ENCODE results near the gene DNHD1.

Gene DNHD1

DNA sequence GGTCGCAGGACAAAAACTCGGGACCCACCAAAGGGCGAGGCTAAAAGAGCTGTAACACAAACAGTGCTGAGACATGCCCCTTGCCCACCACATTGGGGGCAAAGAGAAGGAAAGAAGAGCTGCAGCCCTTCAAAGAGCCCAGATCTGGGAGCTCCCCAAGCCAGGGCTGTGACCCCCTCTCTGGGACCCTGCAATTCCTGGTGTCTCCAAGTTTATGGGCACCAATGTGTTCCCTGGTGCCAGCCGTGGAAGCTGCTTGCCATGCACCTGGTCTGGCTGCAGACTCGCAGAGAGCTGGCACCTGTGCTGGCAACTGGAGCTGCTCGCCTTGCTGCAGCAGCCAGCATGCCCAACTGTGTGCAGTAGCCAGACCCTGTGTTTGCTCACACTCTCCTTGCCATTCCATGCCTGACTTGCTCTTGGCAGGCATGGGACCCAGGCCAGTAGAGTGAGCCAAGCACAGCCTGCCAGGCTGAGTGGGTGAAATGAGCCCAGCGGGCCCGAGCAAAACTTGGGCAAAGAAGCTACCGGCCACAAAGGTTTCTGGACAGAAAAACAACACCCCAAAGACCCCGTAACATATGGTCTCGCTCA, 90.4 kb downstream of the DNHD1 start:
- FAIRE-seq, result no peak
- no peak for DNase-seq (ENCODE audit: insufficient read length, low spot score)
- no peak for TF ChIP-seq POLR2A (IDR thresholded peaks at IDR 0.05; ENCODE audit: low read depth, low read length)

DNA sequence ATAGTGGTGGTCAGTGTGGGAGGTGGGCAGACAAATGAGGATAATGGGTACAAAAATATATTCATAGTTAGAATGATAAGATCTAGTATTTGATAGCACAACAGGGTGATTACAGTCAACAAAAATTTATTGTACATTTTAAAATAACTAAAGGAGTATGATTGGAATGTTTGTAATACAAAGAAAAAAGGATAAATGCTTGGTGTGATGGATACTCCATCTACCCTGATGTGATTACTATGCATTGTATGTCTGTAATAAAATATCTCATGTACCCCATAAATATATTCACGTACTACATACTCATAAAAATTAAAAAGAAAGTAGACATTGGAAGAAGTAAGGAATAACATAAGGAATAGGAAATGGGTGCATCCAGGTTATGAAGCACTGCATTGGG, 90.9 kb downstream of the DNHD1 start:
- no peak for TF ChIP-seq POLR2A (IDR thresholded peaks at IDR 0.05; ENCODE audit: low read depth, low read length)
- DNase-seq (ENCODE audit: insufficient read length, low spot score) (no peak), FAIRE-seq (no peak)

DNA sequence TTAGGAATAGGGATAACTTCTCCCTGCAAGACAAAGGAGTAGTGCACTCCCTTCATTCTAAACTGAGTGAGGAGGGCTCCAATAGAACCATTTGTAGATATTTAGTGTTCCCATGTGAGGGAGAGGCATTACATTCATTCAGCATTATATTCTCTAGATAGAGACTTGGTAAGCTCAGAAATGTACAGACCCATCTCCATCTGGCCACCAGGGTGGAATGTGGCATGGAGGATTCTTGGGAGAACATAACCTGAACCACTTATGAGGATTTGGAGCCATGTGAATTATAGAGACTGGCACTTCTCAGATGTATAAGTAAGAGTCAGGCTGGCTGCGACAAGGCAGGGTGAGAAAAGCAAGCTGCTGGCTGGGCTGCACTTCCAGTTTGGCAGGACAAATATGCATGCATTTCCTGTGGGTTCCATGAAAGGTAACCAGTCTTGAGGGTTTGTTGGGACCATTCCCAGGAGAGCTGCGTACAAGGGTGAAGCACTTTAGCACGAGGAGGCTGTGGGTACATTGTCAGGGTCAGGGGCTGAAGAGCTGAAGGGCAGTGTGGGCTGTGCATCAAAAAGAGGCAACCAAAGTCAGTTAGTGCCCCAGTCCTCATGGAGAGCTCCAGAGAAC, 97.2 kb downstream of the DNHD1 start:
- no peak for FAIRE-seq
- TF ChIP-seq POLR2A (IDR thresholded peaks at IDR 0.05; ENCODE audit: low read depth, low read length), result no peak
- DNase-seq (ENCODE audit: insufficient read length, low spot score), result no peak

DNA sequence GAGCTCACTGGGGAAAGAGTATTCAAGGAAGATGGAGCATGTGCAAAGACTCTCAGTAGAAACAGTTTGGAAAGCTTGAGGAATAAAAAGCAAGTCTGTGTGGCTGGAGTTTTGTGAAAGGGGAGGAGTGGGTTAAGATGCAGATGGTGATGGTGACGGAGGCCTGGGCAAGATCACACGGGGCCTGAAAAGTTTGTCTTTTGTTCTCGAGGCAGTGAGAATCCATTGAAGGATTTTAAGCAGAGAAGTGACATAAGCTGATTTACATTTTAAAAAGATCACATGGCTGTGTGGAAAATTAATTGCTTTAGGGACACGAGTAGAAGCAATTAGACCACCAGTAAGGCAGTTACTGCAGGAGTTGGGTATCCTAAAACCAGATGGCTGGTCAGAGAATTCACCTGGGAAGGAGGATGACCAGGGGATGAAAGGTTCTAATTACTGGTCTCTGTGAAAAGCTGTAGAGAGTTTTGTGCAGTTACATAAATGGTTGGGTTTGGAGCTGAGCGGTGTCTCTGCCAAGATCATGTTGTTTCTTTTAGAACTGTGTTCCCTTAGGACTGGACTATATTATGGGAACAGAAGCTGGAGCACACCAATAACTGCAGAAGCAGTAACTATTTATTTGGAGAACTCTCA, 99.3 kb downstream of the DNHD1 start:
- DNase-seq (ENCODE audit: insufficient read length, low spot score) (no peak), FAIRE-seq (no peak)
- TF ChIP-seq POLR2A (IDR thresholded peaks at IDR 0.05; ENCODE audit: low read depth, low read length), result no peak

DNA sequence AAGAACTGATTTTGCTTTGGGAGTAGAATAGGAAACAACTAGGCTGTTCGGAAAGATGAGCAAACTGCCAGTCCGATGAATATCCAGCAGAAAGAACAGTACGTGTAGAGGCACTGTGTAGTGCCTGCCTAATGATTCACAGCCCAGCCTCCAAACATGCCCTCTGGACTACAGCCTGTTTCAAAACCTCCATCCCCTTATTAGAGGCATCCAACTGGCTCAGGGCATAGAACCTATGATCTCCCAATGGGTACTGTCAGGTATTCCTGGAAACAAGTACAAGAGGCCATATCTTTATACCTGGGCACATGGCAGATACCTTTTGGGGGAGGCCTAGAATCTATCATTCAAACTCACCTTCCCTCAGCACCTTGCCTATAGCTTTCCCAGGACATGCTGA, 101.5 kb downstream of the DNHD1 start:
- TF ChIP-seq POLR2A (IDR thresholded peaks at IDR 0.05; ENCODE audit: low read depth, low read length), result no peak
- FAIRE-seq, result no peak
- DNase-seq (ENCODE audit: insufficient read length, low spot score), result no peak

DNA sequence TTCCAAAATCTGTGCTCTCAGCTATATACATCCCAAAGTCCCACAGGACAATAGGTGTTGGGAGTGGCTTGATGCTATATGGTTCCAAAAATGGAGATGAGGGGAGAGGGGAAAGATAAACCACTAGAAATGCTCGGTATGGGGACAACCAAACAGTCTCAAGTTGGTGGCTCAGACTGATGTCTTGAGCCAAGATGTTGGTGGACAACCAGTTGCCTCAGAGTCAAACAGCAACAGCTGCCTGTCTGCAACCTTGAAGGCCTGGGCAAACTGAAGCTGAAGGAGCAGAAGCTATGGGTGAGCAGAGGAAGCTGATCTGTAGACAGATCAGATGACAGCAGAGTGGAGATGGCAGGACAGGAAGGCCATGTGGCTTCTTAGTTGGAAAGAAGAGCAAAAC, 102.4 kb downstream of the DNHD1 start:
- no peak for FAIRE-seq
- no peak for TF ChIP-seq POLR2A (IDR thresholded peaks at IDR 0.05; ENCODE audit: low read depth, low read length)
- no peak for DNase-seq (ENCODE audit: insufficient read length, low spot score)

DNA sequence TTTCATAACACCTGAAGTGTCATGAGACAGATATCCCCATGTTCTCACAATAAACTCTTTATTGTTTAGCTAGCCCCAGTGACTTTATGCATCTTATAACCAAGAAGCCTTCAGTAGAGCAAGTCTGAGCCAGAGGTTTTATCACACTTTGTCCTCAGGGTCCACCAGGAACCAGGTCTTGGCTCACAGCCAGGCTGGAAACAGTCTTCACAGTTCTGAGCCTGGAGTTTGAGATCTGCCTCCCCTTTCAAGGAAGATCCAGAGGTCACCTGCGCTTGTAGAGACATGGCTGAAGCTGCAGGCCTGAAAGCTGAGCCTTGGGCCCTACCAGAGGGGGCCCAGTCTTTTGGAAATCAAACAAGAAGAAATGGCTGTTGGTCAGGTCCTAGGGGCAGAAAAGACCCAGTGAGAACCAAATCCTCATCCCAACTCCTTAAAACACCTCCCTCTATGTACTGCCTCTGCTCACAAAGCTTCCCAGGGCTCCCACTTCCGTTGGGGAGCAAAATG, 102.9 kb downstream of the DNHD1 start:
- TF ChIP-seq POLR2A (IDR thresholded peaks at IDR 0.05; ENCODE audit: low read depth, low read length), result no peak
- FAIRE-seq (no peak), DNase-seq (ENCODE audit: insufficient read length, low spot score) (no peak)

DNA sequence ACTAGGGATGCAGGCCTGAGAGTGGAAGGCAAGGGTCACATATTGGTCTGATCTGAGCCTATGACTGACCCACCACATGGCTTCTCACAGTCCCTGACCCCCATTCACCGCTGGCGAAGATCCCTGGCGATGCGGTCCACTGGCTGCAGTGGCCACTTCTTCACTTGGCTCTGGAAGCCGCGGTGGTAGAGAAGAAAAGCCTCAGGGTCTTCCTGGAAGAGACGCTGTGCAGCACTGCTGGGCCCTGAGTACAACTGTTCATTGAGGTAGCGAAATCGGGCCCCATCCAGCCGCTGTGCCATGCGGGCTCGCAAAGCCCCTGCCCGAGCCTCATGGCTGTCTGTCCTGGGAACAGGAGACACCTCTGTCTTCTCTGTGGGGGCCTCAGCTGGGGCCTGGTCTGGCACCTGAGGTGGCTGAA, 104.0 kb downstream of the DNHD1 start:
- FAIRE-seq, result no peak
- no peak for TF ChIP-seq POLR2A (IDR thresholded peaks at IDR 0.05; ENCODE audit: low read depth, low read length)

DNA sequence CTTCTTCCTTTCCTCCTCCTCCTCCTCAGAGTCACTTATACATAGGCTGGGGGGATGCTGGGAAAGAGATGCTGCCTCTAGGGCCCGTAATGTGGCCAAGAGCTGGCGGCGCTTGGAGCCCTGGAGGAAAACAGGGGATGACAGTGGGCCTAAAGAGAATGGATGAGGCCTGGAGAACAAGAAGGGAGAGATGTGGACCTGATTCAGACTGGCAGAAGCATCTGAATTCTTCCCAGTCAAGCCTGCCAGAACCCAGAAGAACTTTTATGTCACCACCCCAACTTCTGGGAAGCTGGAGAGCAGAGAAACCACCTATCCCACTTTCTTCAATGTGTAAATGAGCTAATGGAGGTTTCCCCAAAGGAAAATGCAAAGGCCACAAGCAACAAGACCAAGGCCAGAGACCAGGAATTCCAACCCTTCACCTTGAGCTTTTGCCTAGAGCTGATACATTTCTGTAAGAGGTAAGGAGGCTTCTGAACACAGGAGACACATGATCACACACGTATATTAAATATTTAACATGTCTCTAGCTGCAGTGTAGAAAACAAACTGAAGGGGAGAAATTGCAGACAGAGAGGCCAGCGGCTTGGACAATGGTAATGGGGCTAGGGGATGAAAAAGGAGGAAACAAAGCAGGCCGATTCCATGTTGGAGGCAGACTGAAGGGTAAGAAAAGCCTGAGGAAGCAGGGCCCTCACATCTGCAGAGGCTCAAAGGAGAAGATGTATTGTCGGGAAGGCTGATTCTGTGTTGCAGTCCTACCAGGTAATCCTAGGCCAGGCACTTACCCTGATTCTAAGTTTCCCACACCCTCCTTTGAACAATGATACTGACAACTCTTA, 105.2 kb downstream of the DNHD1 start:
- FAIRE-seq, result no peak
- no peak for TF ChIP-seq POLR2A (IDR thresholded peaks at IDR 0.05; ENCODE audit: low read depth, low read length)
- DNase-seq (ENCODE audit: insufficient read length, low spot score), result no peak

More for the DNA sequence above, 104.0 kb downstream of the DNHD1 start:
- DNase-seq (ENCODE audit: insufficient read length, low spot score), result no peak

DNA sequence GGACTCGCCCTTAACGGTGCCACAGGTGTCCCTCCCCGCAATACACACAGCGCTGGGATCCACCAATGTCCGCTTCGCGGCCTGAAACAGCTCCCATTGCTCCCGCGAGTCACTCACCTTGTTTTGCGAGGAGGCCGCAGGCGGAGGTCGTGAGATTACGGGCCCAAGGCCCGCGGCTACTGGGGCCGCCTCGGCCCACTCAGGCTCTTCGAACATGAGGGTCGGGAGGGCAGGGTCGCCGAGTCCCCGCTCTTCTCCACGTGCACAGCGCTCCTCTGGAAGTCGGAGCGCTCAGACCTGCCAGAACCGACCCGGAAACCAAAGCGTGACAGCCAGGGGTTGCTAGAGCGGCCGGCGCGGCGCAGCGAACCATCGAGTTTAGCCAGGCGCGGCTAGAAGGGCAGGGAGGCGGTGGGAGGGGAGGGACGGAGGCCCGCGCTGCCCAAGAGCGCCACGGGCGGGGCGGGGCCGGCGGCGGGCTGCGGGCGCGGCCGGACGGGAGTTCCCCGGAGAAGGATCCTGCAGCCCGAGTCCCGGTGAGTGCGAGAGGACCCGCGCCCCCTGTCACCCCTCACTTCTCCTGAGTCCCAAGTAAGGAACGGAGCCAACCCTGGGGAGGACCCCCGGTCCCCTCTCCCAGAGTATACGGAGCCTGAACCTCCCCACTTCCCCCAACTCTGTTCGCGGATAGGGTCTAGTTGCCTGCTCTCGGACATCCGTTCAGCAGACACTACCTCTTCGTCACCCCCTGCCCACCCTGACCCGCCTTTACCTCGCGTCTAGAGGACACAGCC, 106.4 kb downstream of the DNHD1 start, which contains the start of the genes ILK and RRP8:
TSS of gene ILK (plus strand) at position 488 of the 794 bp plus-strand sequence. CDS start 498 bp downstream, outside the sequence.
TSS of gene RRP8 (minus strand) at position 330 of the 794 bp plus-strand sequence. CDS start at position 216, 114 bp downstream.
- FAIRE-seq (no peak), DNase-seq (ENCODE audit: insufficient read length, low spot score) (peak; percentile 94)
- peak; percentile 62 for TF ChIP-seq POLR2A (IDR thresholded peaks at IDR 0.05; ENCODE audit: low read depth, low read length)

DNA sequence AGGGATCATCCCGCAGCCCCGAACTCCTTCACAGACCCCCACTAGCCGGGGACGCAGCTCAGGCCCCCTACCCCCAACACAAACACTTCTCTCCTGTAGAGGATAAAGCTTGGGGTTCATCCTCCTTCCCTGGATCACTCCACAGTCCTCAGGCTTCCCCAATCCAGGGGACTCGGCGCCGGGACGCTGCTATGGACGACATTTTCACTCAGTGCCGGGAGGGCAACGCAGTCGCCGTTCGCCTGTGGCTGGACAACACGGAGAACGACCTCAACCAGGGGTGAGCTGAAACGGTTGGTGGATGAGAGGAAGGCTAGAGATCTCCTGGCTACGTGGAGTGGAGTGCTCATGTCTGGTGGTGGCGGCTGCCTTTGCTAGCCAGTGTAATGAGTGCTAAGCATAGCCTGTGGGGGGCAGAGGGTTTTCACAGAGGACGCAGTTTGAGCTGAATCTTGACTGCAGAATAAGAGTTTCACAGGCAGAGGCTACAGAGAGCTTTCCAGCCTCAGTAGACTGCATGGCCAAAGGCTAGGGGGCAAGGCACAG, 107.1 kb downstream of the DNHD1 start:
- no peak for TF ChIP-seq POLR2A (IDR thresholded peaks at IDR 0.05; ENCODE audit: low read depth, low read length)
- FAIRE-seq (no peak), DNase-seq (ENCODE audit: insufficient read length, low spot score) (peak; percentile 60)

DNA sequence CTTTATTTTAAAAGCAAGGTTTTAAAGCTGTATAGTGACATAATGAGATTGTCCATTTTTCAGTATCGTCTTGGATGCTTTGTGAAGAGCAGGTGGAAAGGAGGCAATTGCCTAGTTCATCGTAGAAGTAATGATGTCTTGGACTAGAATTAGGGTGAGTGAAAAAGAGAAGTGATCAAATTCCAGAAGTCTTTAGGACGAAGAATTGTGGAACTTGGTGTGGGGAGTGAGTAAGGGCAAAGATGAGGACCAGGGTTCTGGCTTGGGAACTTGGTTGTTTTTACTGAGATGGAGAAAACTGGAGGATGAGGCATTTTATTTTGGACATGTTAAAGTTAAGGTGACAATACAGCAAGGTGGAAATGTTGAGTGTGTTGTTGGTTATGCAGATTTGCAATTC, 107.7 kb downstream of the DNHD1 start:
- DNase-seq (ENCODE audit: insufficient read length, low spot score) (no peak), FAIRE-seq (no peak)
- TF ChIP-seq POLR2A (IDR thresholded peaks at IDR 0.05; ENCODE audit: low read depth, low read length), result no peak
